GM21529 (cell line): ENCODE results near the gene CRTC1.
"Not testable (repeated sequence)": the region's sequence is repeated elsewhere in the genome, so short reads cannot be mapped to it uniquely, and the experiment has no call there.

Experiments
- ATAC-seq: cut with Tn5 transposase; IDR thresholded peaks from one replicate; pipeline ENCODE4 v1.9.1; 2021; ENCODE audit not compliant: unreplicated experiment

CRTC1 gene

GRCh38 chr19:18668744-18669523, 14.5 kb upstream of the CRTC1 start:
- ATAC-seq = no peak

GRCh38 chr19:18669524-18669817, 14.0 kb upstream of the CRTC1 start:
- ATAC-seq = no peak

GRCh38 chr19:18669883-18670282, 13.6 kb upstream of the CRTC1 start:
- no peak for ATAC-seq

- ATAC-seq = no peak
Measured at GRCh38 chr19:18670312-18670711, 13.2 kb upstream of the CRTC1 start.

- ATAC-seq = no peak
Measured at GRCh38 chr19:18671303-18672043, 12.0 kb upstream of the CRTC1 start.

- no peak for ATAC-seq
Measured at GRCh38 chr19:18672044-18672451, 11.4 kb upstream of the CRTC1 start.

GRCh38 chr19:18672606-18673337, 10.7 kb upstream of the CRTC1 start:
- ATAC-seq = no peak

GRCh38 chr19:18674616-18675015, 8.9 kb upstream of the CRTC1 start:
- ATAC-seq = no peak

GRCh38 chr19:18675779-18676178, 7.7 kb upstream of the CRTC1 start:
- no peak for ATAC-seq

GRCh38 chr19:18676692-18677091, 6.8 kb upstream of the CRTC1 start:
- ATAC-seq = no peak

- no peak for ATAC-seq
Measured at GRCh38 chr19:18677156-18677555, 6.3 kb upstream of the CRTC1 start.

- ATAC-seq = not testable (repeated sequence)
Measured at GRCh38 chr19:18680148-18680547, 3.3 kb upstream of the CRTC1 start.

- no peak for ATAC-seq
Measured at GRCh38 chr19:18682807-18683108, 722 bp upstream of the CRTC1 start.

GRCh38 chr19:18683958-18684641, 620 bp downstream of the CRTC1 start:
- peak; percentile 18 for ATAC-seq

- ATAC-seq = no peak
Measured at GRCh38 chr19:18684642-18684993, 1.1 kb downstream of the CRTC1 start.

GRCh38 chr19:18685597-18686190, 2.2 kb downstream of the CRTC1 start:
- no peak for ATAC-seq

GRCh38 chr19:18687740-18688465, 4.4 kb downstream of the CRTC1 start:
- no peak for ATAC-seq

- ATAC-seq = no peak
Measured at GRCh38 chr19:18696023-18696422, 12.5 kb downstream of the CRTC1 start.

GRCh38 chr19:18697680-18698079, 14.2 kb downstream of the CRTC1 start:
- no peak for ATAC-seq

GRCh38 chr19:18698321-18699167, 15.1 kb downstream of the CRTC1 start:
- no peak for ATAC-seq
